DMS 273 (cell line): Measurements from ENCODE around the gene RAD51B.

Experiments
- DNase-seq: peaks from one replicate; lab custom pipeline; 2025; ENCODE audit not compliant: unreplicated experiment; lab: John Stamatoyannopoulos, UW

Gene RAD51B

GRCh38 chr14:68394118-68394763 is 574.7 kb downstream of the RAD51B start:
- DNase-seq: no peak

- peak; percentile 11 for DNase-seq
Measured at GRCh38 chr14:68394764-68395143, 575.2 kb downstream of the RAD51B start.

GRCh38 chr14:68395604-68396003 is 576.0 kb downstream of the RAD51B start:
- no peak for DNase-seq

GRCh38 chr14:68396461-68396860 is 576.9 kb downstream of the RAD51B start:
- no peak for DNase-seq

- DNase-seq: peak; percentile 31
Measured at GRCh38 chr14:68397371-68397811, 577.8 kb downstream of the RAD51B start.

- peak; percentile 80 for DNase-seq
Measured at GRCh38 chr14:68397822-68398221, 578.2 kb downstream of the RAD51B start.

GRCh38 chr14:68398370-68398769 is 578.8 kb downstream of the RAD51B start:
- no peak for DNase-seq

- peak; percentile 20 for DNase-seq
Measured at GRCh38 chr14:68399971-68400370, 580.4 kb downstream of the RAD51B start.

GRCh38 chr14:68401317-68401716 is 581.7 kb downstream of the RAD51B start:
- DNase-seq: no peak

GRCh38 chr14:68401855-68402254 is 582.3 kb downstream of the RAD51B start:
- no peak for DNase-seq

GRCh38 chr14:68402525-68403101 is 583.0 kb downstream of the RAD51B start:
- no peak for DNase-seq

GRCh38 chr14:68403191-68404145 is 583.9 kb downstream of the RAD51B start:
- DNase-seq: no peak

GRCh38 chr14:68404146-68404527 is 584.6 kb downstream of the RAD51B start:
- DNase-seq: no peak

GRCh38 chr14:68404652-68405183 is 585.1 kb downstream of the RAD51B start:
- no peak for DNase-seq

GRCh38 chr14:68405961-68406360 is 586.4 kb downstream of the RAD51B start:
- DNase-seq: no peak

GRCh38 chr14:68407285-68407684 is 587.7 kb downstream of the RAD51B start:
- DNase-seq: no peak

- DNase-seq: no peak
Measured at GRCh38 chr14:68407825-68408224, 588.2 kb downstream of the RAD51B start.

- no peak for DNase-seq
Measured at GRCh38 chr14:68408680-68409079, 589.1 kb downstream of the RAD51B start.

GRCh38 chr14:68409387-68409786 is 589.8 kb downstream of the RAD51B start:
- DNase-seq: no peak

GRCh38 chr14:68412505-68413465 is 593.2 kb downstream of the RAD51B start:
- no peak for DNase-seq
